A549 (cell line): Measurements from ENCODE around the gene HTR3D. TPM values are rescaled to one million over a fixed set of nuclear protein-coding genes. Genes with fewer than 3 reads are reported as not detected.
"Not testable (repeated sequence)": the region's sequence is repeated elsewhere in the genome, so short reads cannot be mapped to it uniquely, and the experiment has no call there.

ENCODE experiments used
- ATAC-seq, 2 experiments: fragments of 200-7000 bp in 1 of 2; fragments of >200 bp in 1 of 2; cut with Nextera tagmentation in 1 of 2; cut with Tn5 transposase in 1 of 2; 3 replicates each; pipeline versions ENCODE4 v1.8.0 to v1.9.1; 2018 to 2020; ENCODE audit warnings: mild to moderate bottlenecking in 1 of 2, moderate library complexity in 1 of 2
- CTCF ChIA-PET: fragments of 300-600 bp; sonication (Branson Sonifier 250); formaldehyde crosslinking; extraction: SDS; loops from one replicate; lab custom pipeline; 2021; ENCODE audit warnings: antibody characterized with exemption, inconsistent platforms; lab: Yijun Ruan, JAX
- POLR2A ChIA-PET: fragments of 350-600 bp; formaldehyde crosslinking; extraction: SDS; loops from one replicate; lab custom pipeline; 2021; ENCODE audit warnings: antibody characterized with exemption, inconsistent platforms; lab: Yijun Ruan, JAX
- DNase-seq, 2 experiments: peaks; one replicate each; pipeline versions ENCODE4 v3.0.0 to v3.0.0-alpha.2; 2011 to 2016; ENCODE audit warnings: low read depth in 1 of 2, low spot score in 1 of 2
- FAIRE-seq: peaks from 2 replicates; lab custom pipeline; 2011; peaks lifted over from hg19 to GRCh38; lab: Jason Lieb, UNC
- H3K27ac ChIP-seq, 2 experiments: fragments of >200 bp; sonication (Bioruptor Twin); formaldehyde crosslinking; 3 replicates each; pipeline ENCODE4 v1.5.1; 2016 to 2017
- H3K4me1 ChIP-seq: fragments of >200 bp; sonication (Bioruptor Twin); formaldehyde crosslinking; 3 replicates; pipeline ENCODE4 v1.6.1; 2016
- H3K4me2 ChIP-seq: fragments of >200 bp; sonication (Bioruptor Twin); formaldehyde crosslinking; 3 replicates; pipeline ENCODE4 v1.6.1; 2016
- H3K4me3 ChIP-seq: fragments of >200 bp; sonication (Bioruptor Twin); formaldehyde crosslinking; 3 replicates; pipeline ENCODE4 v1.5.1; 2016
- H3K9me3 ChIP-seq: fragments of >200 bp; sonication (Bioruptor Twin); formaldehyde crosslinking; 3 replicates; pipeline ENCODE4 v1.6.1; 2016
- CHD2 ChIP-seq: fragments of 150-350 bp; IDR thresholded peaks from 2 replicates; pipeline ENCODE4 v1.6.1; 2014; ENCODE audit warnings: low read length; ENCODE audit not compliant: partially characterized antibody
- EHF ChIP-seq: fragments of 250-450 bp; sonication (Bioruptor Pico); IDR thresholded peaks from 2 replicates; pipeline ENCODE4 v1.5.0; 2020; ENCODE audit warnings: mild to moderate bottlenecking
- ESRRA ChIP-seq: fragments of 150-350 bp; IDR thresholded peaks from 2 replicates; pipeline ENCODE4 v1.6.1; 2014; ENCODE audit warnings: mild to moderate bottlenecking, low read length, borderline replicate concordance
- FOSL2 ChIP-seq, 2 experiments: fragments of 450-650 bp in 1 of 2; fragments of >200 bp in 1 of 2; sonication (Bioruptor Twin) in 1 of 2; formaldehyde crosslinking; IDR thresholded peaks; 2 replicates each; pipeline versions ENCODE4 v1.5.0 to v1.6.1; 2016 to 2020; ENCODE audit warnings: mild to moderate bottlenecking in 1 of 2, moderate library complexity in 1 of 2
- FOXS1 ChIP-seq: fragments of 250-450 bp; sonication (Bioruptor Pico); IDR thresholded peaks from 2 replicates; pipeline ENCODE4 v1.5.0; 2020; ENCODE audit warnings: mild to moderate bottlenecking, moderate library complexity
- HEYL ChIP-seq: fragments of 250-450 bp; sonication (Bioruptor Pico); IDR thresholded peaks from 2 replicates; pipeline ENCODE4 v1.8.0; 2021; ENCODE audit warnings: mild to moderate bottlenecking, moderate library complexity
- HOXA7 ChIP-seq: fragments of 250-450 bp; sonication (Bioruptor Pico); IDR thresholded peaks from 2 replicates; pipeline ENCODE4 v1.5.0; 2020; ENCODE audit warnings: mild to moderate bottlenecking, moderate library complexity
- HOXB5 ChIP-seq: fragments of 250-450 bp; sonication (Bioruptor Pico); IDR thresholded peaks from 2 replicates; pipeline ENCODE4 v1.5.0; 2020; ENCODE audit warnings: mild to moderate bottlenecking, moderate library complexity
- JUNB ChIP-seq: fragments of >200 bp; sonication (Bioruptor Twin); formaldehyde crosslinking; IDR thresholded peaks from 2 replicates; pipeline ENCODE4 v1.6.1; 2016
- KDM5A ChIP-seq: fragments of 200-600 bp; sonication (generic); IDR thresholded peaks from 2 replicates; pipeline ENCODE4 v1.6.1; 2016; ENCODE audit warnings: antibody characterized with exemption, mild to moderate bottlenecking
- MAFK ChIP-seq: fragments of 450-650 bp; IDR thresholded peaks from 2 replicates; pipeline ENCODE4 v1.6.1; 2014; ENCODE audit not compliant: partially characterized antibody
- MYC ChIP-seq: IDR thresholded peaks from 2 replicates; pipeline ENCODE4 v1.6.1; 2012; ENCODE audit warnings: mild to moderate bottlenecking, inconsistent platforms, low read length, improper control_type of control experiment, borderline replicate concordance
- NFE2L2 ChIP-seq: fragments of 150-350 bp; conservative IDR thresholded peaks from 2 replicates; pipeline ENCODE4 v1.6.1; 2014; ENCODE audit warnings: low read length
- PHF8 ChIP-seq: fragments of 200-600 bp; sonication (generic); IDR thresholded peaks from 2 replicates; pipeline ENCODE4 v1.6.1; 2016; ENCODE audit warnings: low read depth, mild to moderate bottlenecking, antibody characterized with exemption, moderate library complexity, borderline replicate concordance
- POLR2A ChIP-seq: IDR thresholded peaks from 2 replicates; pipeline ENCODE4 v1.6.1; 2012; ENCODE audit warnings: mild to moderate bottlenecking, low read length
- RFX5 ChIP-seq: fragments of 450-650 bp; IDR thresholded peaks from 2 replicates; pipeline ENCODE4 v1.7.1; 2014; ENCODE audit warnings: antibody characterized with exemption, mild to moderate bottlenecking, moderate library complexity
- RNF2 ChIP-seq: fragments of 200-600 bp; sonication (generic); IDR thresholded peaks from 2 replicates; pipeline ENCODE4 v1.6.1; 2016; ENCODE audit warnings: low read depth, mild to moderate bottlenecking, antibody characterized with exemption, moderate library complexity, borderline replicate concordance
- TFCP2L1 ChIP-seq: fragments of 250-450 bp; sonication (Bioruptor Pico); IDR thresholded peaks from 2 replicates; pipeline ENCODE4 v1.5.0; 2021; ENCODE audit warnings: mild to moderate bottlenecking
- WGBS: methylation state at CpG from one replicate; pipeline ENCODE4 v1.1.6; 2017; ENCODE audit errors: missing lambda C conversion rate; 5-methylcytosine and 5-hydroxymethylcytosine counted together
- polyA plus RNA-seq, 4 experiments: library from polyadenylated mRNA; depleted of rRNA in 3 of 4; stranded (reverse); fragments of >200 nt; fragmentation: RNase III in 1 of 4; extraction: RNeasy Plus Mini Kit Qiagen cat#74134 plus additional on column Dnase treatment in 1 of 4; gene quantifications; 2 replicates in 3 of 4; 3 replicates in 1 of 4; pipeline ENCODE4 v1.2.3, GENCODE V29; 2011 to 2017
- TF ChIP-seq, protein P1 (sequence below): fragments of 200-600 bp; sonication (generic); IDR thresholded peaks from 2 replicates; pipeline ENCODE4 v1.6.1; 2016; ENCODE audit warnings: antibody characterized with exemption, mild to moderate bottlenecking, moderate library complexity
- TF ChIP-seq, protein P2 (sequence below): fragments of 250-450 bp; sonication (Bioruptor Pico); IDR thresholded peaks from 2 replicates; pipeline ENCODE4 v1.5.0; 2020; ENCODE audit warnings: low read depth, mild to moderate bottlenecking, moderate library complexity
- TF ChIP-seq, protein P3 (sequence below): fragments of >200 bp; sonication (Bioruptor Twin); formaldehyde crosslinking; IDR thresholded peaks from 3 replicates; pipeline ENCODE4 v1.5.1; 2016

Gene HTR3D
- polyA plus RNA-seq, 2 of the 4 experiments (the other 2 are of a cell fraction): not detected

DNA sequence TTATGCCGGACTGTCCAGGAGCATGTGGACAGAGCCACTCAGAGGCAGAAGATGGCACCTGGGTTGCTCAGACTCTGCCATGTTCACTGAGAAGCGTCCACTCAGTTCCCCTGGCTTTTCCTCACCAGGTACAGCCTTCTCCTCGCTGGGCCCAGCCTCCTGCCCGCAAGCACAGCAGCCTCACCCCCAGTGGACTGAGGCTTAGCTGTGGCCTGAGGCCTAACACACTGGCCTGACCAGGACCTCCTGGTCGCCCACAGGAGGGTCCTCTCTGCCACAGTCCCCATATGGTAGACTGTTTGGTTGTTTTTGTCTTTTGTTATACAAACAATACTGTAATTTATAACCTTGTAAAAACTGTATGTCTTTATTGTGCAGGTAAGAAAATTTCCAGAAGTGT lies 36.8 kb downstream of the HTR3D start:
- H3K9me3 ChIP-seq: no peaks in the 10 kb centered on the region; the same call in 2 of the 3 replicates
- no peak for TF ChIP-seq HEYL (CRISPR knock-in tag)
- no peak for TF ChIP-seq KDM5A
- no peak for TF ChIP-seq FOXS1 (CRISPR knock-in tag)
- TF ChIP-seq POLR2A: no peak
- TF ChIP-seq MYC: no peak
- TF ChIP-seq PHF8: no peak
- TF ChIP-seq, protein P1, sequence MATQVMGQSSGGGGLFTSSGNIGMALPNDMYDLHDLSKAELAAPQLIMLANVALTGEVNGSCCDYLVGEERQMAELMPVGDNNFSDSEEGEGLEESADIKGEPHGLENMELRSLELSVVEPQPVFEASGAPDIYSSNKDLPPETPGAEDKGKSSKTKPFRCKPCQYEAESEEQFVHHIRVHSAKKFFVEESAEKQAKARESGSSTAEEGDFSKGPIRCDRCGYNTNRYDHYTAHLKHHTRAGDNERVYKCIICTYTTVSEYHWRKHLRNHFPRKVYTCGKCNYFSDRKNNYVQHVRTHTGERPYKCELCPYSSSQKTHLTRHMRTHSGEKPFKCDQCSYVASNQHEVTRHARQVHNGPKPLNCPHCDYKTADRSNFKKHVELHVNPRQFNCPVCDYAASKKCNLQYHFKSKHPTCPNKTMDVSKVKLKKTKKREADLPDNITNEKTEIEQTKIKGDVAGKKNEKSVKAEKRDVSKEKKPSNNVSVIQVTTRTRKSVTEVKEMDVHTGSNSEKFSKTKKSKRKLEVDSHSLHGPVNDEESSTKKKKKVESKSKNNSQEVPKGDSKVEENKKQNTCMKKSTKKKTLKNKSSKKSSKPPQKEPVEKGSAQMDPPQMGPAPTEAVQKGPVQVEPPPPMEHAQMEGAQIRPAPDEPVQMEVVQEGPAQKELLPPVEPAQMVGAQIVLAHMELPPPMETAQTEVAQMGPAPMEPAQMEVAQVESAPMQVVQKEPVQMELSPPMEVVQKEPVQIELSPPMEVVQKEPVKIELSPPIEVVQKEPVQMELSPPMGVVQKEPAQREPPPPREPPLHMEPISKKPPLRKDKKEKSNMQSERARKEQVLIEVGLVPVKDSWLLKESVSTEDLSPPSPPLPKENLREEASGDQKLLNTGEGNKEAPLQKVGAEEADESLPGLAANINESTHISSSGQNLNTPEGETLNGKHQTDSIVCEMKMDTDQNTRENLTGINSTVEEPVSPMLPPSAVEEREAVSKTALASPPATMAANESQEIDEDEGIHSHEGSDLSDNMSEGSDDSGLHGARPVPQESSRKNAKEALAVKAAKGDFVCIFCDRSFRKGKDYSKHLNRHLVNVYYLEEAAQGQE: no peak
- TF ChIP-seq MAFK: no peak
- TF ChIP-seq ESRRA: no peak
- TF ChIP-seq HOXA7 (CRISPR knock-in tag): no peak
- no peak for TF ChIP-seq TFCP2L1 (CRISPR knock-in tag)
- no peak for TF ChIP-seq JUNB
- no peak for TF ChIP-seq NFE2L2
- TF ChIP-seq FOSL2 (IDR thresholded peaks at IDR 0.05): no peak
- no peak for TF ChIP-seq FOSL2 (CRISPR knock-in tag; IDR thresholded peaks at IDR 0.05)
- no peak for TF ChIP-seq EHF (CRISPR knock-in tag)
- TF ChIP-seq CHD2: no peak
- TF ChIP-seq RFX5: no peak
- no peak for TF ChIP-seq RNF2
- TF ChIP-seq, protein P2, sequence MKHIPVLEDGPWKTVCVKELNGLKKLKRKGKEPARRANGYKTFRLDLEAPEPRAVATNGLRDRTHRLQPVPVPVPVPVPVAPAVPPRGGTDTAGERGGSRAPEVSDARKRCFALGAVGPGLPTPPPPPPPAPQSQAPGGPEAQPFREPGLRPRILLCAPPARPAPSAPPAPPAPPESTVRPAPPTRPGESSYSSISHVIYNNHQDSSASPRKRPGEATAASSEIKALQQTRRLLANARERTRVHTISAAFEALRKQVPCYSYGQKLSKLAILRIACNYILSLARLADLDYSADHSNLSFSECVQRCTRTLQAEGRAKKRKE: no peak
- H3K4me2 ChIP-seq: no peak overlapping the region
- H3K27ac ChIP-seq: no peak overlapping the region
- FAIRE-seq (no peak), ATAC-seq (no peak), DNase-seq (no peak)
- H3K4me1 ChIP-seq: no peaks in the 10 kb centered on the region
- WGBS: 72% methylated on average over 2 of the region's 5 CpGs
- ChIA-PET POLR2A (no interaction called here), CTCF (no interaction called here)
- H3K4me3 ChIP-seq: no peak overlapping the region

DNA sequence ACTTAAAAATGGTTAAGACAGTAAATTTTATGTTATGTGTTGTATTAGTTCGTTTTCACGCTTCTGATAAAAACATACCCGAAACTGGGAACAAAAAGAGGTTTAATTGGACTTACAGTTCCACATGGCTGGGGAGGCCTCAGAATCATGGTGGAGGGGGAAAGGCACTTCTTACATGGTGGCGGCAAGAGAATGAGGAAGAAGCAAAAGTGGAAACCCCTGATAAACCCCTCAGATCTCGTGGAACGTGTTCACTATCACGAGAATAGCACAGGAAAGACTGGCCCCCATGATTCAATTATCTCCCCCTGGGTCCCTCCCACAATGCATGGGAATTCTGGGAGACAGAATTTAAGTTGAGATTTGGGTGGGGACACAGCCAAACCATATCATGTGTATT lies 39.6 kb downstream of the HTR3D start:
- H3K9me3 ChIP-seq, DNase-seq, H3K4me1 ChIP-seq, H3K27ac ChIP-seq, H3K4me3 ChIP-seq, CTCF ChIA-PET, FAIRE-seq, POLR2A ChIA-PET, ATAC-seq, H3K4me2 ChIP-seq: not testable (repeated sequence)
- 59% methylated on average over 7 of the region's 7 CpGs for WGBS

DNA sequence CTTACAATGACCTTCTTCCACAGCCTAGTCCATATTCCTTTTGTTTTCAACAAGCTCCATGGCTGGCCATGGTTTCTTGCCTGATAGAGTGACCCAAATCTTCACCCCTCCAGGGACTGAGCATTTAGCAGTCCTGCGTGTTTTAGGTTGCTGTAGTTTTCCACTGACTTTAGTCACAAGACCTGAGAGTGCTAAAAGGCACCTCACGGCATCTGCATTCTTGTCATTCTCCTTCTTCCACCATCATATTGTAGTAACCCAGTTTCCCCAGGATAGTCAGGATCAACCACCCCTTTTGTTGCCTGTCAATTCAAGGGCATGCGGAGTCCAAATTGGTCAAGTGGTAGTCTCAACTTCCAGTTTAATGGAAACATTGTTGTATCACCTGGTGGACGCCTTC lies 42.1 kb downstream of the HTR3D start:
- no peaks in the 10 kb centered on the region; the same call in 2 of the 3 replicates for H3K9me3 ChIP-seq
- H3K4me2 ChIP-seq: no peak overlapping the region
- FAIRE-seq (no peak), ATAC-seq (no peak)
- H3K27ac ChIP-seq: no peak overlapping the region
- no peak overlapping the region for H3K4me3 ChIP-seq
- TF ChIP-seq RFX5 (no peak), HOXB5 (no peak), MYC (no peak)
- TF ChIP-seq, protein P3, sequence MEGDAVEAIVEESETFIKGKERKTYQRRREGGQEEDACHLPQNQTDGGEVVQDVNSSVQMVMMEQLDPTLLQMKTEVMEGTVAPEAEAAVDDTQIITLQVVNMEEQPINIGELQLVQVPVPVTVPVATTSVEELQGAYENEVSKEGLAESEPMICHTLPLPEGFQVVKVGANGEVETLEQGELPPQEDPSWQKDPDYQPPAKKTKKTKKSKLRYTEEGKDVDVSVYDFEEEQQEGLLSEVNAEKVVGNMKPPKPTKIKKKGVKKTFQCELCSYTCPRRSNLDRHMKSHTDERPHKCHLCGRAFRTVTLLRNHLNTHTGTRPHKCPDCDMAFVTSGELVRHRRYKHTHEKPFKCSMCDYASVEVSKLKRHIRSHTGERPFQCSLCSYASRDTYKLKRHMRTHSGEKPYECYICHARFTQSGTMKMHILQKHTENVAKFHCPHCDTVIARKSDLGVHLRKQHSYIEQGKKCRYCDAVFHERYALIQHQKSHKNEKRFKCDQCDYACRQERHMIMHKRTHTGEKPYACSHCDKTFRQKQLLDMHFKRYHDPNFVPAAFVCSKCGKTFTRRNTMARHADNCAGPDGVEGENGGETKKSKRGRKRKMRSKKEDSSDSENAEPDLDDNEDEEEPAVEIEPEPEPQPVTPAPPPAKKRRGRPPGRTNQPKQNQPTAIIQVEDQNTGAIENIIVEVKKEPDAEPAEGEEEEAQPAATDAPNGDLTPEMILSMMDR: no peak
- TF ChIP-seq, all 56 proteins: peak for 0
- no peak for DNase-seq
- ChIA-PET POLR2A (interaction anchor here (0.6 kb wide), 1 partner anchor 12 kb away, joined by 3 read pairs; no protein-coding TSS in a partner anchor), CTCF (no interaction called here)
- H3K4me1 ChIP-seq: no peaks in the 10 kb centered on the region
- 57% methylated on average over 4 of the region's 4 CpGs for WGBS
